B cell (primary cell): Measurements from ENCODE around the gene MED23.

Experiments used
- CTCF ChIP-seq: fragments of 200-600 bp; IDR thresholded peaks from one replicate; pipeline ENCODE4 v1.8.0; 2022; ENCODE audit warnings: antibody characterized with exemption, mild to moderate bottlenecking
- EZH2 ChIP-seq: IDR thresholded peaks from 2 replicates; pipeline ENCODE4 v1.6.1; 2012; ENCODE audit warnings: borderline replicate concordance, low read depth, mild to moderate bottlenecking, moderate library complexity, low read length; ENCODE audit not compliant: insufficient read depth, poor library complexity, severe bottlenecking

- TF ChIP-seq CTCF = no peak
- no peak for TF ChIP-seq EZH2
These were observed 12.5 kb upstream of the MED23 start for GRCh38 chr6:131640576-131640975.
